ENCODE data around the gene GPR15LG. TPM values are rescaled to one million over a fixed set of nuclear protein-coding genes. Genes with fewer than 3 reads are reported as not detected.

Gene GPR15LG
- total RNA-seq, 1 experiment from 2014 or later: not detected

GRCh38 chr10:84205049-84205852 lies 31.6 kb downstream of the GPR15LG start:
- peak; percentile 60 for DNase-seq (ENCODE audit: low spot score)
- in situ Hi-C loops (cut with HindIII; ENCODE audit: low sequenced_read_pairs): no loop called here

- DNase-seq (ENCODE audit: low spot score): no peak
- in situ Hi-C loops (cut with HindIII; ENCODE audit: low sequenced_read_pairs): no loop called here
Measured at GRCh38 chr10:84205853-84206525, 32.4 kb downstream of the GPR15LG start.

GRCh38 chr10:84208023-84208422 lies 34.4 kb downstream of the GPR15LG start:
- DNase-seq (ENCODE audit: low spot score): no peak
- in situ Hi-C loops (cut with HindIII; ENCODE audit: low sequenced_read_pairs): no loop called here

GRCh38 chr10:84211566-84211965 lies 38.0 kb downstream of the GPR15LG start:
- in situ Hi-C loops (cut with HindIII; ENCODE audit: low sequenced_read_pairs): no loop called here
- DNase-seq (ENCODE audit: low spot score): no peak

- in situ Hi-C loops (cut with HindIII; ENCODE audit: low sequenced_read_pairs): no loop called here
- no peak for DNase-seq (ENCODE audit: low spot score)
Measured at GRCh38 chr10:84212014-84212413, 38.4 kb downstream of the GPR15LG start.

GRCh38 chr10:84213076-84213475 lies 39.5 kb downstream of the GPR15LG start:
- in situ Hi-C loops (cut with HindIII; ENCODE audit: low sequenced_read_pairs): no loop called here
- DNase-seq (ENCODE audit: low spot score): no peak

GRCh38 chr10:84214046-84214572 lies 40.5 kb downstream of the GPR15LG start:
- no peak for DNase-seq (ENCODE audit: low spot score)
- in situ Hi-C loops (cut with HindIII; ENCODE audit: low sequenced_read_pairs): no loop called here

- DNase-seq (ENCODE audit: low spot score): no peak
- in situ Hi-C loops (cut with HindIII; ENCODE audit: low sequenced_read_pairs): no loop called here
Measured at GRCh38 chr10:84214612-84215235, 41.1 kb downstream of the GPR15LG start.

GRCh38 chr10:84216834-84217233 lies 43.2 kb downstream of the GPR15LG start:
- in situ Hi-C loops (cut with HindIII; ENCODE audit: low sequenced_read_pairs): no loop called here
- no peak for DNase-seq (ENCODE audit: low spot score)

- in situ Hi-C loops (cut with HindIII; ENCODE audit: low sequenced_read_pairs): no loop called here
Measured at GRCh38 chr10:84217746-84218145, 44.1 kb downstream of the GPR15LG start.

GRCh38 chr10:84221916-84222315 lies 48.3 kb downstream of the GPR15LG start:
- DNase-seq (ENCODE audit: low spot score): no peak
- in situ Hi-C loops (cut with HindIII; ENCODE audit: low sequenced_read_pairs): no loop called here

More at GRCh38 chr10:84217746-84218145, 44.1 kb downstream of the GPR15LG start:
- no peak for DNase-seq (ENCODE audit: low spot score)

- in situ Hi-C loops (cut with HindIII; ENCODE audit: low sequenced_read_pairs): no loop called here
- no peak for DNase-seq (ENCODE audit: low spot score)
Measured at GRCh38 chr10:84224411-84225028, 50.9 kb downstream of the GPR15LG start.

GRCh38 chr10:84225427-84226173 lies 52.0 kb downstream of the GPR15LG start, which contains the start of gene LRIT2:
Gene LRIT2 (minus strand): TSS chr10:84225544. CDS start chr10:84225520, 24 bp downstream.
- DNase-seq (ENCODE audit: low spot score): no peak
- in situ Hi-C loops (cut with HindIII; ENCODE audit: low sequenced_read_pairs): no loop called here

GRCh38 chr10:84226616-84227015 lies 53.0 kb downstream of the GPR15LG start:
- in situ Hi-C loops (cut with HindIII; ENCODE audit: low sequenced_read_pairs): no loop called here
- no peak for DNase-seq (ENCODE audit: low spot score)

GRCh38 chr10:84227810-84228209 lies 54.2 kb downstream of the GPR15LG start:
- in situ Hi-C loops (cut with HindIII; ENCODE audit: low sequenced_read_pairs): no loop called here
- no peak for DNase-seq (ENCODE audit: low spot score)

- in situ Hi-C loops (cut with HindIII; ENCODE audit: low sequenced_read_pairs): no loop called here
- no peak for DNase-seq (ENCODE audit: low spot score)
Measured at GRCh38 chr10:84230359-84230758, 56.8 kb downstream of the GPR15LG start.

- in situ Hi-C loops (cut with HindIII; ENCODE audit: low sequenced_read_pairs): no loop called here
- DNase-seq (ENCODE audit: low spot score): no peak
Measured at GRCh38 chr10:84232376-84232775, 58.8 kb downstream of the GPR15LG start.

- in situ Hi-C loops (cut with HindIII; ENCODE audit: low sequenced_read_pairs): no loop called here
- no peak for DNase-seq (ENCODE audit: low spot score)
Measured at GRCh38 chr10:84233940-84234339, 60.3 kb downstream of the GPR15LG start.

- DNase-seq (ENCODE audit: low spot score): no peak
- in situ Hi-C loops (cut with HindIII; ENCODE audit: low sequenced_read_pairs): no loop called here
Measured at GRCh38 chr10:84234479-84234878, 60.9 kb downstream of the GPR15LG start.

All from G401 (cell line).